H1 (cell line): ENCODE results near the gene DNLZ. TPM values are rescaled to one million over a fixed set of nuclear protein-coding genes. Genes with fewer than 3 reads are reported as not detected.

Experiments used
- CHD1 ChIP-seq: IDR thresholded peaks from 2 replicates; pipeline ENCODE4 v1.6.1; 2012; ENCODE audit warnings: low read depth, low read length, improper control_type of control experiment
- EGR1 ChIP-seq: IDR thresholded peaks from 2 replicates; pipeline ENCODE4 v1.6.1; 2011; ENCODE audit warnings: low read depth, low read length, borderline replicate concordance
- EP300 ChIP-seq, 2 experiments: IDR thresholded peaks; 1 replicate in 1 of 2; 2 replicates in 1 of 2; pipeline ENCODE4 v1.6.1; 2011 to 2012; ENCODE audit warnings: low read depth in 2 of 2, low read length in 2 of 2, mild to moderate bottlenecking in 2 of 2, borderline replicate concordance in 1 of 2, inconsistent platforms in 1 of 2, moderate library complexity in 1 of 2
- JUN ChIP-seq: IDR thresholded peaks from 2 replicates; pipeline ENCODE4 v1.6.1; 2011; ENCODE audit warnings: low read depth, mild to moderate bottlenecking, improper control_type of control experiment, low read length
- JUND ChIP-seq: IDR thresholded peaks from 2 replicates; pipeline ENCODE4 v1.6.1; 2011; ENCODE audit warnings: mild to moderate bottlenecking, improper control_type of control experiment, low read length
- KDM5A ChIP-seq: fragments of 200-600 bp; IDR thresholded peaks from 2 replicates; pipeline ENCODE4 v1.7.1; 2012; ENCODE audit warnings: mild to moderate bottlenecking, low read length, inconsistent platforms, mixed read lengths
- POLR2A ChIP-seq, 2 experiments: IDR thresholded peaks; 1 replicate in 1 of 2; 2 replicates in 1 of 2; pipeline ENCODE4 v1.6.1; 2011; ENCODE audit warnings: low read depth in 2 of 2, low read length in 2 of 2, mild to moderate bottlenecking in 2 of 2; ENCODE audit errors: control extremely low read depth in 1 of 2
- RAD21 ChIP-seq, 2 experiments: IDR thresholded peaks in 1 of 2; conservative IDR thresholded peaks in 1 of 2; 2 replicates each; pipeline ENCODE4 v1.6.1; 2011; ENCODE audit warnings: low read depth in 2 of 2, low read length in 2 of 2, improper control_type of control experiment in 1 of 2, inconsistent platforms in 1 of 2, mild to moderate bottlenecking in 1 of 2, moderate library complexity in 1 of 2
- SUZ12 ChIP-seq: fragments of 200-600 bp; sonication (generic); IDR thresholded peaks from 2 replicates; pipeline ENCODE4 v1.6.1; 2012; ENCODE audit warnings: mild to moderate bottlenecking, inconsistent platforms, low read length, moderate library complexity, mixed read lengths
- TCF12 ChIP-seq: IDR thresholded peaks from 2 replicates; pipeline ENCODE4 v1.6.1; 2011; ENCODE audit warnings: low read depth, mild to moderate bottlenecking, low read length
- polyA plus RNA-seq, 7 experiments: library from polyadenylated mRNA; depleted of rRNA in 3 of 7; stranded (reverse) in 5 of 7; unstranded in 2 of 7; fragments of >200 nt in 5 of 7; fragments of 200-250 nt in 2 of 7; gene quantifications; 1 replicate in 5 of 7; 2 replicates in 1 of 7; 4 replicates in 1 of 7; pipeline versions ENCODE4 v1.2.1 to v1.2.3, GENCODE V29; 2011 to 2013; ENCODE audit warnings: missing spikeins in 2 of 7, mixed read lengths in 2 of 7
- total RNA-seq: library from RNA; stranded (reverse); fragmentation: NEBNext Ultra II Directional; extraction: Animal tissue kit (Norgen Biotek cat#: 25700); gene quantifications from 2 replicates; pipeline ENCODE4 v1.2.1, GENCODE V29; 2021
- TF ChIP-seq, protein P1 (sequence below): fragments of 300-600 bp; sonication (generic); IDR thresholded peaks from 2 replicates; pipeline ENCODE4 v1.7.1; 2012; ENCODE audit warnings: low read length, moderate library complexity, mild to moderate bottlenecking, inconsistent platforms; ENCODE audit not compliant: insufficient replicate concordance

The DNLZ gene
- total and polyA plus RNA-seq, 2 of the 8 experiments (the other 6 are each of a cell fraction or from before 2014, with no cell fraction given): 11.6 to 17.9 TPM

DNA sequence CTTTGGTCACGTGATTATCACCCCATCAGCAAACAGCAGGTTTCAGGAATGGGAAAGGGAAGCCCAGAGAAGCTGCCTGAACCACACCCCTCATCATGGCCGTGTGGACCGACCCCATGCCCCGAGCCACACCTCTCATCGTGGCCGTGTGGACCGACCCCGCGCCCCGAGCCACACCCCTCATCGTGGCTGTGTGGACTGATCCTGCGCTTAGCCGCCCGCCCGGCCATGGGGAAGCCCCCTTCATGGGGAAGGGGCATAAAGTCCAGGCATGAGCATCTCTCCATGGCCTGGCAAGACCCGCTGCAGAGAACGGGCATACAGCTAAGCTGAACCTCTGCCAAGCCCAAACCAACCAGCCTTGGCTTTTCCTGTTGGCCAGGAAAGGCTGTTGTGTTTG, 30.0 kb upstream of the DNLZ start (continued):
- TF ChIP-seq, protein P1, sequence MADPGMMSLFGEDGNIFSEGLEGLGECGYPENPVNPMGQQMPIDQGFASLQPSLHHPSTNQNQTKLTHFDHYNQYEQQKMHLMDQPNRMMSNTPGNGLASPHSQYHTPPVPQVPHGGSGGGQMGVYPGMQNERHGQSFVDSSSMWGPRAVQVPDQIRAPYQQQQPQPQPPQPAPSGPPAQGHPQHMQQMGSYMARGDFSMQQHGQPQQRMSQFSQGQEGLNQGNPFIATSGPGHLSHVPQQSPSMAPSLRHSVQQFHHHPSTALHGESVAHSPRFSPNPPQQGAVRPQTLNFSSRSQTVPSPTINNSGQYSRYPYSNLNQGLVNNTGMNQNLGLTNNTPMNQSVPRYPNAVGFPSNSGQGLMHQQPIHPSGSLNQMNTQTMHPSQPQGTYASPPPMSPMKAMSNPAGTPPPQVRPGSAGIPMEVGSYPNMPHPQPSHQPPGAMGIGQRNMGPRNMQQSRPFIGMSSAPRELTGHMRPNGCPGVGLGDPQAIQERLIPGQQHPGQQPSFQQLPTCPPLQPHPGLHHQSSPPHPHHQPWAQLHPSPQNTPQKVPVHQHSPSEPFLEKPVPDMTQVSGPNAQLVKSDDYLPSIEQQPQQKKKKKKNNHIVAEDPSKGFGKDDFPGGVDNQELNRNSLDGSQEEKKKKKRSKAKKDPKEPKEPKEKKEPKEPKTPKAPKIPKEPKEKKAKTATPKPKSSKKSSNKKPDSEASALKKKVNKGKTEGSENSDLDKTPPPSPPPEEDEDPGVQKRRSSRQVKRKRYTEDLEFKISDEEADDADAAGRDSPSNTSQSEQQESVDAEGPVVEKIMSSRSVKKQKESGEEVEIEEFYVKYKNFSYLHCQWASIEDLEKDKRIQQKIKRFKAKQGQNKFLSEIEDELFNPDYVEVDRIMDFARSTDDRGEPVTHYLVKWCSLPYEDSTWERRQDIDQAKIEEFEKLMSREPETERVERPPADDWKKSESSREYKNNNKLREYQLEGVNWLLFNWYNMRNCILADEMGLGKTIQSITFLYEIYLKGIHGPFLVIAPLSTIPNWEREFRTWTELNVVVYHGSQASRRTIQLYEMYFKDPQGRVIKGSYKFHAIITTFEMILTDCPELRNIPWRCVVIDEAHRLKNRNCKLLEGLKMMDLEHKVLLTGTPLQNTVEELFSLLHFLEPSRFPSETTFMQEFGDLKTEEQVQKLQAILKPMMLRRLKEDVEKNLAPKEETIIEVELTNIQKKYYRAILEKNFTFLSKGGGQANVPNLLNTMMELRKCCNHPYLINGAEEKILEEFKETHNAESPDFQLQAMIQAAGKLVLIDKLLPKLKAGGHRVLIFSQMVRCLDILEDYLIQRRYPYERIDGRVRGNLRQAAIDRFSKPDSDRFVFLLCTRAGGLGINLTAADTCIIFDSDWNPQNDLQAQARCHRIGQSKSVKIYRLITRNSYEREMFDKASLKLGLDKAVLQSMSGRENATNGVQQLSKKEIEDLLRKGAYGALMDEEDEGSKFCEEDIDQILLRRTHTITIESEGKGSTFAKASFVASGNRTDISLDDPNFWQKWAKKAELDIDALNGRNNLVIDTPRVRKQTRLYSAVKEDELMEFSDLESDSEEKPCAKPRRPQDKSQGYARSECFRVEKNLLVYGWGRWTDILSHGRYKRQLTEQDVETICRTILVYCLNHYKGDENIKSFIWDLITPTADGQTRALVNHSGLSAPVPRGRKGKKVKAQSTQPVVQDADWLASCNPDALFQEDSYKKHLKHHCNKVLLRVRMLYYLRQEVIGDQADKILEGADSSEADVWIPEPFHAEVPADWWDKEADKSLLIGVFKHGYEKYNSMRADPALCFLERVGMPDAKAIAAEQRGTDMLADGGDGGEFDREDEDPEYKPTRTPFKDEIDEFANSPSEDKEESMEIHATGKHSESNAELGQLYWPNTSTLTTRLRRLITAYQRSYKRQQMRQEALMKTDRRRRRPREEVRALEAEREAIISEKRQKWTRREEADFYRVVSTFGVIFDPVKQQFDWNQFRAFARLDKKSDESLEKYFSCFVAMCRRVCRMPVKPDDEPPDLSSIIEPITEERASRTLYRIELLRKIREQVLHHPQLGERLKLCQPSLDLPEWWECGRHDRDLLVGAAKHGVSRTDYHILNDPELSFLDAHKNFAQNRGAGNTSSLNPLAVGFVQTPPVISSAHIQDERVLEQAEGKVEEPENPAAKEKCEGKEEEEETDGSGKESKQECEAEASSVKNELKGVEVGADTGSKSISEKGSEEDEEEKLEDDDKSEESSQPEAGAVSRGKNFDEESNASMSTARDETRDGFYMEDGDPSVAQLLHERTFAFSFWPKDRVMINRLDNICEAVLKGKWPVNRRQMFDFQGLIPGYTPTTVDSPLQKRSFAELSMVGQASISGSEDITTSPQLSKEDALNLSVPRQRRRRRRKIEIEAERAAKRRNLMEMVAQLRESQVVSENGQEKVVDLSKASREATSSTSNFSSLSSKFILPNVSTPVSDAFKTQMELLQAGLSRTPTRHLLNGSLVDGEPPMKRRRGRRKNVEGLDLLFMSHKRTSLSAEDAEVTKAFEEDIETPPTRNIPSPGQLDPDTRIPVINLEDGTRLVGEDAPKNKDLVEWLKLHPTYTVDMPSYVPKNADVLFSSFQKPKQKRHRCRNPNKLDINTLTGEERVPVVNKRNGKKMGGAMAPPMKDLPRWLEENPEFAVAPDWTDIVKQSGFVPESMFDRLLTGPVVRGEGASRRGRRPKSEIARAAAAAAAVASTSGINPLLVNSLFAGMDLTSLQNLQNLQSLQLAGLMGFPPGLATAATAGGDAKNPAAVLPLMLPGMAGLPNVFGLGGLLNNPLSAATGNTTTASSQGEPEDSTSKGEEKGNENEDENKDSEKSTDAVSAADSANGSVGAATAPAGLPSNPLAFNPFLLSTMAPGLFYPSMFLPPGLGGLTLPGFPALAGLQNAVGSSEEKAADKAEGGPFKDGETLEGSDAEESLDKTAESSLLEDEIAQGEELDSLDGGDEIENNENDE: no peak
- TF ChIP-seq EP300 (IDR thresholded peaks at IDR 0.05; ENCODE audit: borderline replicate concordance in 1 of 2, low read depth in 2 of 2, low read length in 2 of 2): no peak
- TF ChIP-seq JUND: no peak
- no peak for TF ChIP-seq RAD21 (IDR thresholded peaks at IDR 0.05 in 1 of 2, conservative IDR thresholded peaks at IDR 0.05 in 1 of 2; ENCODE audit: low read depth in 2 of 2, low read length in 2 of 2)
- TF ChIP-seq SUZ12: no peak
- TF ChIP-seq POLR2A (IDR thresholded peaks at IDR 0.05; ENCODE audit: control extremely low read depth in 1 of 2, low read depth in 2 of 2, low read length in 2 of 2): no peak
- TF ChIP-seq CHD1: no peak
- no peak for TF ChIP-seq KDM5A
- no peak for TF ChIP-seq TCF12
- TF ChIP-seq EGR1: no peak
- no peak for TF ChIP-seq JUN
- TF ChIP-seq, all 59 proteins: peak for 0
